HAP-1 (cell line): ENCODE data around the gene COMTD1.
A peak's percentile ranks its signal among the peaks of the same experiment; 100 is the strongest.
"Not testable (repeated sequence)": the region's sequence is repeated elsewhere in the genome, so short reads cannot be mapped to it uniquely, and the experiment has no call there.

ENCODE experiments used
- DNase-seq, 2 experiments: peaks; one replicate each; pipeline ENCODE4 v3.0.0-alpha.2; 2016 to 2020; ENCODE audit warnings: low spot score in 2 of 2
- H3K27me3 ChIP-seq: fragments of 250-450 bp; sonication (Bioruptor Pico); 2 replicates; pipeline ENCODE4 v1.5.1; 2020; ENCODE audit warnings: low read depth, mild to moderate bottlenecking, moderate library complexity
- H3K36me3 ChIP-seq: fragments of 250-450 bp; sonication (Bioruptor Pico); replicated peaks from 2 replicates; pipeline ENCODE4 v1.5.1; 2020; ENCODE audit warnings: mild to moderate bottlenecking
- H3K4me1 ChIP-seq: fragments of 250-450 bp; sonication (Bioruptor Pico); 2 replicates; pipeline ENCODE4 v1.5.1; 2020; ENCODE audit warnings: mild to moderate bottlenecking
- H3K4me3 ChIP-seq: fragments of 250-450 bp; sonication (Bioruptor Pico); 2 replicates; pipeline ENCODE4 v1.5.1; 2020; ENCODE audit warnings: mild to moderate bottlenecking, moderate library complexity
- H3K9me3 ChIP-seq: fragments of 250-450 bp; sonication (Bioruptor Pico); 2 replicates; pipeline ENCODE4 v1.5.1; 2020; ENCODE audit warnings: mild to moderate bottlenecking, moderate library complexity
- in situ Hi-C: fragments of 300-500 bp; cut with MboI; formaldehyde crosslinking; loops from 3 replicates; pipeline ENCODE4 v1.14.3; 2020; ENCODE audit warnings: low sequenced_read_pairs, inconsistent platforms, mixed read lengths

The COMTD1 gene

DNA sequence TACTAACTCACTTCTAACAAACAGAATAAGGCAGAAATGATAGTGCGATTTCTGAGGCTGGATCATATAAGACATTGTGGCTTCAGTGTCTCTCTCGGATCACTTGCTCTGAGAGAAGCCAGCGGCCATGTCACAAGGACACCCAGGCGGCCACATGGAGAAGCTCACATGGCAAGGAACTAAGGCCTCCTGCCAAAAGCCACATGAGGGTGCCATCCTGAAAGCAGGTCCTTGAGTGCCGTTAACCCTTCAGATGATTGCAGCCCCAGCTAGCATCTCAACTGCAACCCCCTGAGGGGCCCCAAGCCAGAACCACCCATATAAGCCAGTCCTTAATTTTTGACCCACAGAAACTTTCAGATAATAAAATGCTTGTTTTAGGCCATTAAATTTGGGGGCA lies 32.0 kb downstream of the COMTD1 start:
- no peaks in the 10 kb centered on the region for H3K4me1 ChIP-seq
- no peaks in the 10 kb centered on the region for H3K36me3 ChIP-seq
- no peaks in the 10 kb centered on the region for H3K9me3 ChIP-seq
- no peak for DNase-seq
- in situ Hi-C loops = no loop called here
- H3K27me3 ChIP-seq = no peaks in the 10 kb centered on the region
- H3K4me3 ChIP-seq = no peak overlapping the region

DNA sequence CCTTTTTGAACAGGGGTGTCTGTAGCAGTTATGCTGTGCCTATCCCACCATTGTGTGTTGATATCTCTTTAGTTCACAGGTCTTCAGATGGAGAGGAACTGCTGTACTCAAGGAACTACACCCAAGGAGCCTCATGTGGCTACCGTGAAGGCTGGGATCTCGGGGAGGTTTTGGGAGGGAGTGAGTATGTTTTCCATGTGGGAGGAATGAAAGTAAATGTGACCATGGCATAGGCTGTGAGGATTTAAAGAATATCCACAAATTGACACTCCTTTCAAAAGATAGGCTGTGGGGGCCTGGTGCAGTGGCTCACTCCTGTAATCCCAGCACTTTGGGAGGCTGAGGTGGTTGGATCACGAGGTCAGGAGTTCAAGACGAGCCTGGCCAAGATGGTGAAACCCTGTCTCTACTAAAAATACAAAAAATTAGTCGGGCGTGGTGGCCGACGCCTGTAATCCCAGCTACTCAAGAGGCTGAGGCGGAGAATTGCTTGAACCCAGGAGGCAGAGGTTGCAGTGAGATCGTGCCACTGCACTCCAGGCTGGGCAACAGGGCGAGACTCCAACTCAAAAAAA lies 32.6 kb downstream of the COMTD1 start:
- H3K4me3 ChIP-seq, H3K27me3 ChIP-seq, H3K36me3 ChIP-seq, H3K9me3 ChIP-seq, DNase-seq, in situ Hi-C loops, H3K4me1 ChIP-seq: not testable (repeated sequence)

DNA sequence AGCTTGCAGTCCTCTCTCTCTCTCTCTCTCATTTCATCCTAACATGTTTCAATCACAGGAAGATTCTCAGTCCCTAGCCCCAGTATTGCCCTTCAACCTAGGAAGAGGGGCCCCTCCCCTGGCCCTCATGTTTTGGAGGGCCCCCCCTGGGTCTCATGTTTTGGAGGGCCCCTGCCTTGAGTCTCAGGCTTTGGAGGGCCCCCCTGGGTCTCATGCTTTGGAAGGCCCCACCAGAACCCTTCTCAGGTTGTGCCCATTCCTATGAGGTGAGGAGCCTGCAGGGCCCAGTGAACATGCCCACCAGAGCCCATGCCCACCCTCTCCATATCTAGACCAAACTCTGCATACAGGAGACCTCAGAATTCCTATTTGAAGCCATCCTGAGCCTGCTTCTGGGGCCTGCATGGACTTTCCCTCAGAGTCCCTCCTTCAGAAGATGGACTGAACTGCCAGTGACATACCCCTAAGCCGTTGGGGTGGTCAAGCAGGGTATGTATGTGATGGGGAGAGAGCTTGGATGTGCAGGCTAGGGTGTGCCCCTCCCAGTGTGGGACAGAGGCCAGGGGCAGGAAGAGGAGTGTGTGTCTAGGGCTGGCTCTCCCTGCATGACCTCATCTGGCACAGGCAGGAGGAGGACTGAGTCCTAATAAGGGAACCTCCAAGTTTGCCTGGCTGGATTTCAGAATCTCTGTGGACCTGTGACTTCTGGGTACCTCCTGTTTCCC lies 33.3 kb downstream of the COMTD1 start:
- Histone ChIP-seq H3K36me3 (no peaks in the 10 kb centered on the region), H3K4me1 (no peaks in the 10 kb centered on the region), H3K9me3 (no peaks in the 10 kb centered on the region), H3K27me3 (no peaks in the 10 kb centered on the region), H3K4me3 (no peak overlapping the region)
- in situ Hi-C loops = no loop called here
- DNase-seq = no peak

DNA sequence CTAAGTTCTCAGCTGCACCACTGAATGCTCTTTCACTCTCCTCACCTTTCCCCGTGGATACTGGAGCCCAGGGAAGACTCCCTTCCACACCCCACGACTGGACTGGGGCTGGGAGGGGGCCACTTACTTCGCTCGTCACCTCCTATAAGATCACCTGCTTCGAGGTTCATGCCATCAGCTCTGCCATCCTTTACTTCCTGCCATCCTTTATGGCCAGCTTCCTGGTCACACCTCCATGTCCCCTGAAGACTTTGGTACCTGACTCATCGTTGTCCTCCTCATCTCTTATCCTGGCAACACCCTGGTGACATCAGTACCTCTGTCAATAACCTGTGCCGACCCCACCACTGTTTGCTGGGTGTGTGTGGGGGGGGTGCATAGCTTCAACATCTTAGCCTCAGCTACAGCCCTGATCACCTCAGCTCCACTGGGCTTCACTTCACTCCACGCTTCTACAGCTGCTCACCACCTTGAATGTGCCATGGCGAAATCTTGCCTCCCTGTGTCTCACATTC lies 33.9 kb downstream of the COMTD1 start:
- no peaks in the 10 kb centered on the region for H3K27me3 ChIP-seq

DNA sequence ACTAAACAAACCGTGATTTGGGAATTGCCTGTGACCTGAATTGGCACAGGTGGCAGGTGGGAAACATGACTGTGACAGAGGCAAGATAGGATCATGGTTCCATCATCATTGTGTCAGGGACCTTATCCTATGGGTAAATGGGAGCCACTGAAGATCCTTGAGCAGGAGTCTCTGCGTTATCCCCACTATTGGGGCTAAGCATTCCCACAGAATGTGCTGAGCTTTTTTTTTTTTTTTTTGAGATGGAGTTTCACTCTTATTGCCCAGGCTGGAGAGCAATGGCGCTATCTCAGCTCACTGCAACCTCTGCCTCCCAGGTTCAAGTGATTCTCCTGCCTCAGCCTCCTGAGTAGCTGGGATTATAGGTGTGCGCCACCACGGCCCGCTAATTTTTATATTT lies 35.8 kb downstream of the COMTD1 start:
- H3K27me3 ChIP-seq, in situ Hi-C loops, H3K4me1 ChIP-seq, H3K9me3 ChIP-seq, DNase-seq, H3K4me3 ChIP-seq, H3K36me3 ChIP-seq: not testable (repeated sequence)

More for the DNA sequence above, 33.9 kb downstream of the COMTD1 start:
- no peak for DNase-seq
- Histone ChIP-seq H3K36me3 (no peaks in the 10 kb centered on the region), H3K4me1 (no peaks in the 10 kb centered on the region), H3K9me3 (no peaks in the 10 kb centered on the region), H3K4me3 (no peak overlapping the region)
- in situ Hi-C loops = no loop called here

DNA sequence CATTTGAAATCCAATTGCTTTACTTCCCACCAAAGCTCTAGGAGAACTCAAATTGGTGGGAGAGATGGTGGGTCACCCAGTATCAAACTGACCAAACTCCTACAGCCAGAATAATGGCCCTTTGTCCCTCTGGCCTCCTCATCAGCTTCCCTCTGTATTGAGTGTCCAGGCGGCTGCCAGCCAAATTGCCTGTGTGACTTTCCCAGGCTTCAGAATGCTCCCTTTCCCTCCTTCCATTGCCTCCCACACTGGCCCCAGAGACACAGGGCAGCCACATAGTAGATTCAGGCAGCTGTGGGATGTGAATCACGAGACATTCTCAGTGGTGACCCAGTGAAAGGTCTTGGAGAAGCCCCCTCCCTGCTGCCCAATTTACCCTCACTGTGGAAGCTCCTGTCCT lies 37.9 kb downstream of the COMTD1 start:
- DNase-seq = no peak
- Histone ChIP-seq H3K27me3 (no peaks in the 10 kb centered on the region), H3K9me3 (no peaks in the 10 kb centered on the region), H3K4me1 (no peaks in the 10 kb centered on the region), H3K4me3 (no peak overlapping the region), H3K36me3 (no peaks in the 10 kb centered on the region)
- in situ Hi-C loops = no loop called here

DNA sequence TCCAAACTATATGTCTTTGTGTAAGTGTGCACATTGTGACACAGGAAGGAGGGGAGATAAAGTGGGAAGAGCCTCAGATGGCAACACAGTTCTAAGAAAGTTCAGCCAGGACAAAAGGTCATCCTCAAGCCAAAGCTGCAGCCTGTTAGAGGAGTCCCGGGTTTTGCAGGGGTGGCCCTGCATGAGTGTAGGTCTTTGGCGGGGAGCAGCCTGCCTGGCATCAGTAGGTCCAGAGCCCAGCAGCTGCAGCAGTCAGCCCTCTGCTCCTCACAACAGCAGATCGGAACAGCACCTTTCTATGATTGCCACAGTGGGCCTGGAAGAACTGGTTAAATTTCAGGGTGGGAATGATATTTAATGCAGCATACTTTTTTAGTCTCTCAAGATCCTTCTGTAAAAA lies 38.7 kb downstream of the COMTD1 start:
- Histone ChIP-seq H3K4me1 (no peaks in the 10 kb centered on the region), H3K4me3 (no peak overlapping the region), H3K27me3 (no peaks in the 10 kb centered on the region), H3K36me3 (no peaks in the 10 kb centered on the region), H3K9me3 (no peaks in the 10 kb centered on the region)
- DNase-seq = no peak
- in situ Hi-C loops = no loop called here

GRCh38 chr10:75195035-75195763 lies 40.6 kb downstream of the COMTD1 start:
- Histone ChIP-seq H3K36me3 (no peaks in the 10 kb centered on the region), H3K9me3 (no peaks in the 10 kb centered on the region), H3K4me3 (no peak overlapping the region), H3K27me3 (no peaks in the 10 kb centered on the region), H3K4me1 (no peaks in the 10 kb centered on the region)
- in situ Hi-C loops = no loop called here
- no peak for DNase-seq

DNA sequence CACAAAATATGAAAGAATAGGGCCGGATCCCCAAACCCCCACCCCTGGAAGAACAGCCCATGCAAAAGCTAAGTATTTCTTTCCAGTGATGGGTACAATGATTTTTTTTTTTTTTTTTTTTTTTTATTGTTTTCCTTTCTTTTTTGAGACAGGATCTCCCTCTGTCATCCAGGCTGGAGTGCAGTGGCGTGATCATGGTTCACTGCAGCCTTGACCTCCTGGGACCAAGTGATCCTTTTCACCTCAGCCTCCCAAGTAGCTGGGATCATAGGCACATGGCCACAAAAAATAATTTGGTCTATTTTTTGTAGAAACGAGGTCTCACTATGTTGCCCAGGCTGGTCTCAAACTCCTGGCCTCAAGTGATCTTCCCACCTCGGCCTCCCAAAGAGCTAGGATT lies 41.1 kb downstream of the COMTD1 start:
- H3K36me3 ChIP-seq, in situ Hi-C loops, H3K9me3 ChIP-seq, DNase-seq, H3K4me3 ChIP-seq, H3K4me1 ChIP-seq, H3K27me3 ChIP-seq: not testable (repeated sequence)

- Histone ChIP-seq H3K9me3 (no peaks in the 10 kb centered on the region), H3K4me1 (no peaks in the 10 kb centered on the region)
- no peak for DNase-seq
These were observed 43.8 kb downstream of the COMTD1 start for GRCh38 chr10:75191821-75192568.

DNA sequence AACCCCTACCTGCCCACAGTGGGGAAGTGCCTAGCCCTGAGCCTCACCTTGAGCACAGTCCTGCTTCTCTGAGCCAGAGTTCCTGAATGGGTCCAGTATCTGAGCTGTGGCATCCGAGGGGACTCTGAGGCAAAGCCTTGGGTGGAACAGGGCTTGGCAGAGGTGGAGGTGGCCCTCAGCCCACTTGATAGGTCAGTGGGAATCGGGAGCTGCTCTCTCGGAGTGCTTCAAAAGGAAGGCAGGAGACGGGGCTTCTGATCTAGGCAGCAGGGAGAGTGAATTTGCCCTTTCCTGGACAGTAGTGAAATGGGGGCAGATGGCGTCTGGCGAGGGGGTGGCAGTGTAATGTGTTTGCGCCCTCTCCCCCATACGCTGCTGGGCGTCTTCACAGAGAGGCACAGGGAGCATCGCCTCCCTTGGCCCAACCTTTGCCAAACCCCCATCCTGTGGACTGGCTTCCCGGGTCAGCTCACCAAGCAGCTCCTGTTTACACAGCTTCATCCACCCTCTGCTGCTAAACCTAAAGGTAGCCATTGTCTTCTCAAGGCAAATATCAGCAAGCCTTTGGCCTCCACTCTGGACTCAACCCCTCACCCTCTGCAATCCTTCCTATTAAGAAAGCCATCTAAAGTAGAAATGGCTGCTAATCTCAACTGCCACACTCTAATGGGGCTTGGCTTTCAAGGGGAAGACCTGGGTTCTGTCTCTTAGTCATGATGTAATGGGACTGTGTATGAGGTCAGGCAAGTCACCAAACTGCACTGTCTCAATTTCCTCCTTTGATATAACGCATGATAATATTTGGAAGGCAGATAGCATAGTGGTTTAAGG lies 46.3 kb downstream of the COMTD1 start:
- in situ Hi-C loops = no loop called here
- Histone ChIP-seq H3K9me3 (no peaks in the 10 kb centered on the region), H3K4me3 (no peak overlapping the region), H3K36me3 (no peaks in the 10 kb centered on the region), H3K4me1 (no peaks in the 10 kb centered on the region), H3K27me3 (no peaks in the 10 kb centered on the region)
- DNase-seq = no peak

More at GRCh38 chr10:75191821-75192568, 43.8 kb downstream of the COMTD1 start:
- no peaks in the 10 kb centered on the region for H3K36me3 ChIP-seq
- no peak overlapping the region for H3K4me3 ChIP-seq
- no peaks in the 10 kb centered on the region for H3K27me3 ChIP-seq
- in situ Hi-C loops = no loop called here

- H3K4me1 ChIP-seq, in situ Hi-C loops, H3K27me3 ChIP-seq, H3K36me3 ChIP-seq, H3K4me3 ChIP-seq, DNase-seq, H3K9me3 ChIP-seq: not testable (repeated sequence)
These were observed 47.2 kb downstream of the COMTD1 start for GRCh38 chr10:75188522-75188921.

DNA sequence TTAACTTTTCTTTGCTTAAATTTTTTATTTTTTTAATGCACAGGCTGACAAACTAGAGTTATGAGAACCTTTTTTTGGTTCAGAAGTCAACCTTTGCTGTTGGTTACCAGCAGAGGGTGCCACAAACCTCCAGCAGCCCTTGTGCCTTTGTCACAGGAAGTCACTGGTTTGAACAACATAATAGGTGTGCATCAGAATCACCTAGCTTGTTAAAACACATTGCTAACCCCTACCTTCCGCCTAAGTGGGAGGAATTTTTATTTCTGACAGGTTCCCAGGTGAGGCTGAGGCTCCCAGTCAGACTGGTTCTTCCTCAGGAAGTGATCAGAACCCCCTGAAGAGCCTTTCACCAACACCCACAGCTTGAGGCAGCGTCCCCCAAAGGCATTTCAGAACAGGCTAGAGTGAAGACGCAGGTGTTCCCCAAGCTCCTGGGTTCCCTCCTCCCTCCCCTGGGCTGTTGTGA lies 47.8 kb downstream of the COMTD1 start:
- no peaks in the 10 kb centered on the region for H3K36me3 ChIP-seq
- no peaks in the 10 kb centered on the region for H3K4me1 ChIP-seq
- peak; percentile 38 to 68 for DNase-seq
- in situ Hi-C loops = no loop called here
- no peaks in the 10 kb centered on the region for H3K27me3 ChIP-seq
- H3K9me3 ChIP-seq = no peaks in the 10 kb centered on the region
- H3K4me3 ChIP-seq = no peak overlapping the region
